MG63 (cell line): ENCODE results near the gene EWSR1. TPM values are rescaled to one million over a fixed set of nuclear protein-coding genes. Genes with fewer than 3 reads are reported as not detected.

Experiments used
- DNase-seq: peaks from one replicate; pipeline ENCODE4 v3.0.0-alpha.2; 2020
- H3K27me3 ChIP-seq: fragments of 250-450 bp; sonication (Bioruptor Pico); 2 replicates; pipeline ENCODE4 v1.5.1; 2020; ENCODE audit warnings: mild to moderate bottlenecking, moderate library complexity
- H3K36me3 ChIP-seq: fragments of 250-450 bp; sonication (Bioruptor Pico); 2 replicates; pipeline ENCODE4 v1.5.1; 2020; ENCODE audit warnings: mild to moderate bottlenecking, moderate library complexity
- H3K4me3 ChIP-seq: fragments of 250-450 bp; sonication (Bioruptor Pico); 2 replicates; pipeline ENCODE4 v1.5.1; 2020; ENCODE audit warnings: mild to moderate bottlenecking, moderate library complexity
- H3K9me3 ChIP-seq: fragments of 250-450 bp; sonication (Bioruptor Pico); 2 replicates; pipeline ENCODE4 v1.5.1; 2020; ENCODE audit warnings: mild to moderate bottlenecking, moderate library complexity
- total RNA-seq: library from RNA; depleted of rRNA; stranded (reverse); fragments of >200 nt; shearing (Covaris generic); gene quantifications from 2 replicates; pipeline ENCODE4 v1.2.3, GENCODE V29; 2014; ENCODE audit warnings: low replicate concordance; rRNA removed

EWSR1 gene
- total RNA-seq, 1 experiment from 2014 or later, result 149 TPM

DNA sequence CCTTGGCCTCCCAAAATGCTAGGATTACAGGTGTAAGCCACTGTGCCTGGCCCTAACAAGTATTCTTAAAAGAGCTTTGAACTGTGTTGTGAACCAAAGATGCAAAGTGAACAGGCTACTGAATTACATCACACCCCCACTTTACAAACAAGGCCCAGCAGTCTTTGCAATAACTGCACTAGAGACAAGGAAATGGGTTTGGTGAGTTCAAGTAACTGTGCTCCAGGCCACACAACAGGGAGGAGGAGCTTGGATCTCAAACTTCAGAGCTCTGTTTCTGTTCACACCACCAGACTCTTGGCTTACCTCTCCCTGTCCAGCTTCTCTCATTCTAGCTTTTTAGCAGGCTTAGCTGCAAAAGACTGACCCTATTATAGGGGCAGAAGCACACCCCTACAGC is 77.9 kb downstream of the EWSR1 start:
- no peak for DNase-seq
- no peaks in the 10 kb centered on the region for H3K9me3 ChIP-seq
- peaks cover 52% of the 10 kb centered on the region for H3K36me3 ChIP-seq

DNA sequence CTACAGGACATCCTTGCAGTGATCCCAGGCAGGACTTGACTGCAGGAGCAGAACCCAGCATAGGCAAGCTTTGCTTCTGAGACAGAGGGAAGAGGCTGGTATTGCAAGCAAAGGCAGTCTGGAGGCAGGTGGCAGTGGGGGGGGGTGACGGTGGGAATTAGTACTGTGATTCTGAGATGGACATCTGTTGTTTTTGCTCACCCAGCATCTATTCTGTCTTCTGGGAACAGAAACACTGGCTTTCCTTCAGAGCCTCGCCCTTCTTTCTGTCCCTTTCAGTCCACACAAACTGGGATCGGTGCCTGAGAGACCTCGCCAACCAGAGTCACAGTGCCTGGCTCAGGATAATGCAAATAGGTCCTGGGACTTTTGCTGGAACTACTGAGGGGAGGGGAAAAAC is 78.6 kb downstream of the EWSR1 start:
- Histone ChIP-seq H3K9me3 (no peaks in the 10 kb centered on the region), H3K36me3 (peaks cover 48% of the 10 kb centered on the region), H3K27me3 (no peaks in the 10 kb centered on the region), H3K4me3 (no peak overlapping the region)
- DNase-seq, result no peak

More for the DNA sequence above, 77.9 kb downstream of the EWSR1 start:
- Histone ChIP-seq H3K27me3 (no peaks in the 10 kb centered on the region), H3K4me3 (no peak overlapping the region)

DNA sequence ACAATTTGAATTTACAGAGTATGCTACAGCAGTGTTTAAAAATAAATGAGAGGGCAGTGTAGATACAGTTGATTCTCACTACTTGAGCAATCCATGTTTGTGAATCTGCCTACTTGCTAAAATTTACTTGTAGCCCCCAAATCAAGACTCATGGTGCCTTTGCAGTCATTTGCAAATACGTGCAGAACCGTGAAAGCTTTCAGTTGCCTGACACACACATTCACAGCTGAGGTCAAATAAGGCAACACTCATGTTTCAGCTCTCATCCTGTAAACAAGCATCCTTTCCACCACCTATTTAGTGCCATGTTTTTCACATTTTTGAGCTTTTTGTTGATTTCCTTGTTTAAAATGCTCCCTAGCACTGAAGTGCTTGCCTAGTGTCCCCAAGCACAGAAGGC is 80.0 kb downstream of the EWSR1 start:
- no peak overlapping the region for H3K4me3 ChIP-seq
- no peak for DNase-seq
- H3K36me3 ChIP-seq, result peaks cover 44% of the 10 kb centered on the region
- no peaks in the 10 kb centered on the region for H3K27me3 ChIP-seq
- no peaks in the 10 kb centered on the region for H3K9me3 ChIP-seq

- DNase-seq, result no peak
- no peak overlapping the region for H3K4me3 ChIP-seq
- no peaks in the 10 kb centered on the region for H3K27me3 ChIP-seq
- H3K9me3 ChIP-seq, result no peaks in the 10 kb centered on the region
- H3K36me3 ChIP-seq, result peaks cover 37% of the 10 kb centered on the region
These were observed 80.9 kb downstream of the EWSR1 start for GRCh38 chr22:29348956-29349355.

Other genes with a start within 250 kb of the EWSR1 start
- not detected in 2 replicates for gene C22orf31, start 206.4 kb upstream of the EWSR1 start, total RNA-seq
- 2.4 and 6.1 TPM in 2 replicates for gene KREMEN1, start 195.2 kb upstream of the EWSR1 start, total RNA-seq
- 1.4 and 2.7 TPM in 2 replicates for gene EMID1, start 62.4 kb upstream of the EWSR1 start, total RNA-seq
- 18.3 and 46.7 TPM in 2 replicates for gene RHBDD3, start 287 bp upstream of the EWSR1 start, total RNA-seq
- gene GAS2L1, start 38.4 kb downstream of the EWSR1 start, total RNA-seq, result 15.5 and 15.9 TPM in 2 replicates
- not detected in 2 replicates for gene RASL10A, start 47.4 kb downstream of the EWSR1 start, total RNA-seq
- gene AP1B1, start 120.3 kb downstream of the EWSR1 start, total RNA-seq, result 49.3 and 75.2 TPM in 2 replicates
- not detected in 2 replicates for gene RFPL1, start 170.3 kb downstream of the EWSR1 start, total RNA-seq
- gene NEFH, start 211.9 kb downstream of the EWSR1 start, total RNA-seq, result not detected in 2 replicates